Measurements from ENCODE around the gene NUP214. TPM values are rescaled to one million over a fixed set of nuclear protein-coding genes. Genes with fewer than 3 reads are reported as not detected.

The NUP214 gene
- total RNA-seq, 1 experiment from 2014 or later = 34.9 TPM

DNA sequence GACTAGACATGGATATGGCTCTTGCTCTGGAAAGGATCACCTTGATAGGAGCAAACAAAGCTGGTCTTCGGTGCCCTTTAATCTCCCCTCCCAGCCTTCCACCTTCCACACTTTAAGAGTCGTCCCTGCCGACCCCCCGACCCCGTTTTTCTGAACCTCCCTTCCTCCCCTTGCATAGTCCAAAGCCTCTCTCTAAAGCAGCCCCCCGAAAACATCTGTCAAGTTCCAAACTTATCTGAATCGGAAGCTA lies 423 bp upstream of the NUP214 start:
- BruUV-seq (replicated peaks) = no TSS peak
- peaks cover 6% of the 10 kb centered on the region; the same call in 1 of the 2 replicates for H3K4me1 ChIP-seq (ENCODE audit: control insufficient read depth, insufficient read depth, low read length)
- intact Hi-C loops (cut with micrococcal nuclease; ENCODE audit: unreplicated experiment) = no loop called here
- ChIA-PET CTCF (interaction anchor here (0.7 kb wide), 1 partner anchor 150 kb away, joined by 3 read pairs; no protein-coding TSS in a partner anchor), POLR2A (interaction anchor here (0.9 kb wide), 1 partner anchor 42 kb away, joined by 3 read pairs; no protein-coding TSS in a partner anchor)
- H3K36me3 ChIP-seq (ENCODE audit: control insufficient read depth, insufficient read depth, low read length) = peaks cover 20% of the 10 kb centered on the region
- H3K4me3 ChIP-seq (ENCODE audit: low read depth in 2 of 2, low read length in 2 of 2) = peak overlapping the region; percentile 96
- peak overlapping the region; percentile 95 for H3K27ac ChIP-seq (ENCODE audit: low read length)
- no peaks in the 10 kb centered on the region for H3K27me3 ChIP-seq (ENCODE audit: control insufficient read depth, insufficient read depth, low read length)
- in situ Hi-C loops (cut with HindIII; ENCODE audit: low pct_unique_long_range_greater_than_20kb, low sequenced_read_pairs) = no loop called here
- H3K9me3 ChIP-seq (ENCODE audit: control insufficient read depth, insufficient read depth, low read depth, low read length) = no peaks in the 10 kb centered on the region
- TF ChIP-seq, protein P1, sequence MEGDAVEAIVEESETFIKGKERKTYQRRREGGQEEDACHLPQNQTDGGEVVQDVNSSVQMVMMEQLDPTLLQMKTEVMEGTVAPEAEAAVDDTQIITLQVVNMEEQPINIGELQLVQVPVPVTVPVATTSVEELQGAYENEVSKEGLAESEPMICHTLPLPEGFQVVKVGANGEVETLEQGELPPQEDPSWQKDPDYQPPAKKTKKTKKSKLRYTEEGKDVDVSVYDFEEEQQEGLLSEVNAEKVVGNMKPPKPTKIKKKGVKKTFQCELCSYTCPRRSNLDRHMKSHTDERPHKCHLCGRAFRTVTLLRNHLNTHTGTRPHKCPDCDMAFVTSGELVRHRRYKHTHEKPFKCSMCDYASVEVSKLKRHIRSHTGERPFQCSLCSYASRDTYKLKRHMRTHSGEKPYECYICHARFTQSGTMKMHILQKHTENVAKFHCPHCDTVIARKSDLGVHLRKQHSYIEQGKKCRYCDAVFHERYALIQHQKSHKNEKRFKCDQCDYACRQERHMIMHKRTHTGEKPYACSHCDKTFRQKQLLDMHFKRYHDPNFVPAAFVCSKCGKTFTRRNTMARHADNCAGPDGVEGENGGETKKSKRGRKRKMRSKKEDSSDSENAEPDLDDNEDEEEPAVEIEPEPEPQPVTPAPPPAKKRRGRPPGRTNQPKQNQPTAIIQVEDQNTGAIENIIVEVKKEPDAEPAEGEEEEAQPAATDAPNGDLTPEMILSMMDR (IDR thresholded peaks at IDR 0.05) = no peak
- DNase-seq (ENCODE audit: low read depth, low spot score) (no peak), ATAC-seq (peak; percentile 13)

DNA sequence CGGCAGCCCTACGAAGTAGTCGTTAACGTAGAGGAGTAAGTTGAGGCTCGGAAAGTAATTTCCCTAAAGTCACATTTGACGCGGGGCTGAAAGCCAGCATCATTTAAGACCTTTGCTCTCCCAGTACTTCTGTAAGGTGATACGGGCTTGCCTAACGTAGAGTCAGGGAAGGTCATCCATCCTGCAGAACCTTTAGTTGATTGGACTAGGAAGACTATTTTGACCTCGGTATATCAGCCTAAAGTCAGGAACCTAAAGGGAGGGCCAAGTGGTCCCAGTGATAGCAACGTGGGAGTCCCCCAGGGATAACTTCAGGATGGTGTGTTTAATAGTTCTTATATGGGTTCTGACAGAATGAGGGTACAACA lies 657 bp downstream of the NUP214 start:
- no peaks in the 10 kb centered on the region for H3K9me3 ChIP-seq (ENCODE audit: control insufficient read depth, insufficient read depth, low read depth, low read length)
- no peaks in the 10 kb centered on the region for H3K27me3 ChIP-seq (ENCODE audit: control insufficient read depth, insufficient read depth, low read length)
- CTCF ChIA-PET = no interaction called here
- POLR2A ChIA-PET = no interaction called here
- H3K4me1 ChIP-seq (ENCODE audit: control insufficient read depth, insufficient read depth, low read length) = peaks cover 6% of the 10 kb centered on the region; the same call in 1 of the 2 replicates
- BruUV-seq (replicated peaks) = TSS peak; percentile 61
- TF ChIP-seq, protein P1 (IDR thresholded peaks at IDR 0.05) = no peak
- TF ChIP-seq TCF7L2 (IDR thresholded peaks at IDR 0.05; ENCODE audit: low read depth, low read length) = no peak
- peaks cover 24% of the 10 kb centered on the region for H3K36me3 ChIP-seq (ENCODE audit: control insufficient read depth, insufficient read depth, low read length)
- in situ Hi-C loops (cut with HindIII; ENCODE audit: low pct_unique_long_range_greater_than_20kb, low sequenced_read_pairs) (no loop called here), intact Hi-C loops (cut with micrococcal nuclease; ENCODE audit: unreplicated experiment) (no loop called here)
- peak overlapping the region; percentile 86 for H3K27ac ChIP-seq (ENCODE audit: low read length)
- H3K4me3 ChIP-seq (ENCODE audit: low read depth in 2 of 2, low read length in 2 of 2) = peak overlapping the region; percentile 96
- DNase-seq (ENCODE audit: low read depth, low spot score) (no peak), ATAC-seq (no peak)

DNA sequence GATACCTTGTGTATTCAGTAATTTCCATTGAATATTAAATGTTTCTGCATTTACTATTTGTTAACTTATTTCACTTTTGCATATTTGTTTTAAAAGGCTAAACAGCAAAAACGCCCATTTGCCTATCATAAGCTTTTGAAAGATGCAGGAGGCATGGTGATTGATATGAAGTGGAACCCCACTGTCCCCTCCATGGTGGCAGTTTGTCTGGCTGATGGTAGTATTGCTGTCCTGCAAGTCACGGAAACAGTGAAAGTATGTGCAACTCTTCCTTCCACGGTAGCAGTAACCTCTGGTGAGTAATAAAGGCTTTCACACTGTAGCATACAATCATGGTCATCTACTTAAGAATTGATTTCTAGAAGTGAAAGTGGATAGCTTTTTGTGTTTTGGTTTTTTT lies 3.8 kb downstream of the NUP214 start:
- ATAC-seq (no peak), DNase-seq (ENCODE audit: low read depth, low spot score) (no peak)
- Histone ChIP-seq H3K4me1 (ENCODE audit: control insufficient read depth, insufficient read depth, low read length) (peaks cover 6% of the 10 kb centered on the region; the same call in 1 of the 2 replicates), H3K4me3 (ENCODE audit: low read depth in 2 of 2, low read length in 2 of 2) (no peak overlapping the region), H3K9me3 (ENCODE audit: control insufficient read depth, insufficient read depth, low read depth, low read length) (no peaks in the 10 kb centered on the region), H3K27ac (ENCODE audit: low read length) (no peak overlapping the region), H3K36me3 (ENCODE audit: control insufficient read depth, insufficient read depth, low read length) (peaks cover 28% of the 10 kb centered on the region), H3K27me3 (ENCODE audit: control insufficient read depth, insufficient read depth, low read length) (no peaks in the 10 kb centered on the region)
- intact Hi-C loops (cut with micrococcal nuclease; ENCODE audit: unreplicated experiment) = no loop called here
- no TSS peak for BruUV-seq (replicated peaks)
- CTCF ChIA-PET = no interaction called here
- POLR2A ChIA-PET = no interaction called here
- TF ChIP-seq SIN3A (IDR thresholded peaks at IDR 0.05; ENCODE audit: borderline replicate concordance, insufficient read depth, low read depth, low read length) = no peak
- in situ Hi-C loops (cut with HindIII; ENCODE audit: low pct_unique_long_range_greater_than_20kb, low sequenced_read_pairs) = no loop called here

DNA sequence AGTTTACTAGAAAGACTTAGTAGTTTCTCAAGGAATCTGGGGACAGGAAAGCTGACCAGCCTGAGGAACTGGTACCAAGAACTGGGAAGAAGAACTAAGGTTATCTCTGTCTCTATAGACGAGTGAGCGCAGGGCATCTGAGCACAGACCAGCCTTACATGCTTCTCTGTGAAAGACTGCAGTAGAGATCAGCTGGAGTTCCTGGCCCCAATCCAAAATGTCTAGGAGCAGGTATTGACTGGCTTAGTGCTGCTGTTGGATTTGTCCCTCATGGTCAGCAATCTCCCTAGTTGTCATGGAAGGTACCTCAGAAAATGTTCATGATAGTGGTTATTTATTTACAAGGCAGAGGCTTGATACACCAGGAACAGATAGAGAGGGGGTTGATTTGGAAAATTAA lies 13.3 kb downstream of the NUP214 start:
- Histone ChIP-seq H3K4me3 (ENCODE audit: low read depth in 2 of 2, low read length in 2 of 2) (no peak overlapping the region), H3K9me3 (ENCODE audit: control insufficient read depth, insufficient read depth, low read depth, low read length) (no peaks in the 10 kb centered on the region), H3K4me1 (ENCODE audit: control insufficient read depth, insufficient read depth, low read length) (no peaks in the 10 kb centered on the region), H3K27me3 (ENCODE audit: control insufficient read depth, insufficient read depth, low read length) (no peaks in the 10 kb centered on the region), H3K36me3 (ENCODE audit: control insufficient read depth, insufficient read depth, low read length) (peaks cover 24% of the 10 kb centered on the region; the same call in 1 of the 2 replicates), H3K27ac (ENCODE audit: low read length) (no peak overlapping the region)
- DNase-seq (ENCODE audit: low read depth, low spot score) = no peak
- BruUV-seq (replicated peaks) = no TSS peak
- in situ Hi-C loops (cut with HindIII; ENCODE audit: low pct_unique_long_range_greater_than_20kb, low sequenced_read_pairs) = no loop called here
- no peak for ATAC-seq
- TF ChIP-seq, protein P2, sequence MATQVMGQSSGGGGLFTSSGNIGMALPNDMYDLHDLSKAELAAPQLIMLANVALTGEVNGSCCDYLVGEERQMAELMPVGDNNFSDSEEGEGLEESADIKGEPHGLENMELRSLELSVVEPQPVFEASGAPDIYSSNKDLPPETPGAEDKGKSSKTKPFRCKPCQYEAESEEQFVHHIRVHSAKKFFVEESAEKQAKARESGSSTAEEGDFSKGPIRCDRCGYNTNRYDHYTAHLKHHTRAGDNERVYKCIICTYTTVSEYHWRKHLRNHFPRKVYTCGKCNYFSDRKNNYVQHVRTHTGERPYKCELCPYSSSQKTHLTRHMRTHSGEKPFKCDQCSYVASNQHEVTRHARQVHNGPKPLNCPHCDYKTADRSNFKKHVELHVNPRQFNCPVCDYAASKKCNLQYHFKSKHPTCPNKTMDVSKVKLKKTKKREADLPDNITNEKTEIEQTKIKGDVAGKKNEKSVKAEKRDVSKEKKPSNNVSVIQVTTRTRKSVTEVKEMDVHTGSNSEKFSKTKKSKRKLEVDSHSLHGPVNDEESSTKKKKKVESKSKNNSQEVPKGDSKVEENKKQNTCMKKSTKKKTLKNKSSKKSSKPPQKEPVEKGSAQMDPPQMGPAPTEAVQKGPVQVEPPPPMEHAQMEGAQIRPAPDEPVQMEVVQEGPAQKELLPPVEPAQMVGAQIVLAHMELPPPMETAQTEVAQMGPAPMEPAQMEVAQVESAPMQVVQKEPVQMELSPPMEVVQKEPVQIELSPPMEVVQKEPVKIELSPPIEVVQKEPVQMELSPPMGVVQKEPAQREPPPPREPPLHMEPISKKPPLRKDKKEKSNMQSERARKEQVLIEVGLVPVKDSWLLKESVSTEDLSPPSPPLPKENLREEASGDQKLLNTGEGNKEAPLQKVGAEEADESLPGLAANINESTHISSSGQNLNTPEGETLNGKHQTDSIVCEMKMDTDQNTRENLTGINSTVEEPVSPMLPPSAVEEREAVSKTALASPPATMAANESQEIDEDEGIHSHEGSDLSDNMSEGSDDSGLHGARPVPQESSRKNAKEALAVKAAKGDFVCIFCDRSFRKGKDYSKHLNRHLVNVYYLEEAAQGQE (IDR thresholded peaks at IDR 0.05; ENCODE audit: insufficient read depth in 1 of 2, low read depth in 2 of 2, low read length in 1 of 2) = no peak
- TF ChIP-seq, protein P1 (IDR thresholded peaks at IDR 0.05) = no peak
- TF ChIP-seq TCF7L2 (IDR thresholded peaks at IDR 0.05; ENCODE audit: low read depth, low read length) = no peak
- TF ChIP-seq SIN3A (IDR thresholded peaks at IDR 0.05; ENCODE audit: borderline replicate concordance, insufficient read depth, low read depth, low read length) = no peak
- TF ChIP-seq POLR2AphosphoS5 (IDR thresholded peaks at IDR 0.05; ENCODE audit: low read depth, low read length) = no peak
- ChIA-PET POLR2A (no interaction called here), CTCF (no interaction called here)
- intact Hi-C loops (cut with micrococcal nuclease; ENCODE audit: unreplicated experiment) = no loop called here

Measured in Panc1 (cell line).